ENCODE results near the gene PCDH9.

GRCh38 chr13:66312312-66313087 is 917.6 kb downstream of the PCDH9 start:
- TF ChIP-seq POLR2AphosphoS5 (IDR thresholded peaks at IDR 0.05; ENCODE audit: insufficient read depth in 1 of 2, low read depth in 1 of 2) (no peak), POLR2A (IDR thresholded peaks at IDR 0.05) (no peak)
- TF ChIP-seq, protein P1, sequence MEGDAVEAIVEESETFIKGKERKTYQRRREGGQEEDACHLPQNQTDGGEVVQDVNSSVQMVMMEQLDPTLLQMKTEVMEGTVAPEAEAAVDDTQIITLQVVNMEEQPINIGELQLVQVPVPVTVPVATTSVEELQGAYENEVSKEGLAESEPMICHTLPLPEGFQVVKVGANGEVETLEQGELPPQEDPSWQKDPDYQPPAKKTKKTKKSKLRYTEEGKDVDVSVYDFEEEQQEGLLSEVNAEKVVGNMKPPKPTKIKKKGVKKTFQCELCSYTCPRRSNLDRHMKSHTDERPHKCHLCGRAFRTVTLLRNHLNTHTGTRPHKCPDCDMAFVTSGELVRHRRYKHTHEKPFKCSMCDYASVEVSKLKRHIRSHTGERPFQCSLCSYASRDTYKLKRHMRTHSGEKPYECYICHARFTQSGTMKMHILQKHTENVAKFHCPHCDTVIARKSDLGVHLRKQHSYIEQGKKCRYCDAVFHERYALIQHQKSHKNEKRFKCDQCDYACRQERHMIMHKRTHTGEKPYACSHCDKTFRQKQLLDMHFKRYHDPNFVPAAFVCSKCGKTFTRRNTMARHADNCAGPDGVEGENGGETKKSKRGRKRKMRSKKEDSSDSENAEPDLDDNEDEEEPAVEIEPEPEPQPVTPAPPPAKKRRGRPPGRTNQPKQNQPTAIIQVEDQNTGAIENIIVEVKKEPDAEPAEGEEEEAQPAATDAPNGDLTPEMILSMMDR (IDR thresholded peaks at IDR 0.05), result no peak
